Heart right ventricle (tissue), 16 donors: ENCODE data around the gene BCAP29. TPM values are rescaled to one million over a fixed set of nuclear protein-coding genes. Genes with fewer than 3 reads are reported as not detected.

ENCODE experiments used
- ATAC-seq, 8 donors: fragments of 200-7000 bp; cut with Tn5 transposase; one replicate each; pipeline ENCODE4 v1.9.1; 2020; ENCODE audit warnings: mild to moderate bottlenecking in 8 of 8, moderate library complexity in 8 of 8, moderate number of reproducible peaks in 1 of 8
- DNase-seq, 2 donors: peaks; one replicate each; pipeline ENCODE4 v3.0.0-alpha.2; 2020
- H3K27ac ChIP-seq, 10 donors: fragments of 200-600 bp; sonication (generic) in 2 of 10; one replicate each; pipeline versions ENCODE4 v1.5.0 to v1.8.0; 2020 to 2022; ENCODE audit warnings: mild to moderate bottlenecking in 3 of 10
- H3K27me3 ChIP-seq, 7 donors: fragments of 200-600 bp; one replicate each; pipeline ENCODE4 v1.8.0; 2021 to 2022; ENCODE audit warnings: mild to moderate bottlenecking in 2 of 7
- H3K36me3 ChIP-seq, 9 donors: fragments of 200-600 bp; sonication (generic) in 1 of 9; one replicate each; pipeline versions ENCODE4 v1.5.0 to v1.8.0; 2020 to 2022; ENCODE audit warnings: mild to moderate bottlenecking in 2 of 9
- H3K4me1 ChIP-seq, 9 donors: fragments of 200-600 bp; sonication (generic) in 1 of 9; one replicate each; pipeline versions ENCODE4 v1.5.0 to v1.8.0; 2020 to 2022; ENCODE audit warnings: mild to moderate bottlenecking in 4 of 9
- H3K4me3 ChIP-seq, 10 donors: fragments of 200-600 bp; sonication (generic) in 2 of 10; one replicate each; pipeline versions ENCODE4 v1.5.0 to v1.8.0; 2020 to 2022; ENCODE audit warnings: mild to moderate bottlenecking in 7 of 10, moderate library complexity in 2 of 10
- H3K9me3 ChIP-seq, 11 donors: fragments of 200-600 bp in 10 of 11; sonication (generic) in 2 of 11; one replicate each; pipeline versions ENCODE4 v1.5.0 to v1.8.0; 2013 to 2022; ENCODE audit warnings: mild to moderate bottlenecking in 2 of 11, control low read depth in 1 of 11, moderate library complexity in 1 of 11
- WGBS, 2 donors: extraction: QIAGEN DNeasy Blood & Tissue Kit; methylation state at CpG; one replicate each; pipeline ENCODE4 v1.1.7; 2013; ENCODE audit warnings: inconsistent platforms in 1 of 2; 5-methylcytosine and 5-hydroxymethylcytosine counted together
- intact Hi-C, 10 donors: fragments of 100-400 bp; cut with DNase I; formaldehyde crosslinking; loops; one replicate each; pipeline versions ENCODE4 v1.11.1 to v1.14.2; 2022
- polyA plus RNA-seq, 2 donors: library from polyadenylated mRNA; stranded (reverse); fragments of 200-250 nt; gene quantifications; one replicate each; pipeline ENCODE4 v1.2.3, GENCODE V29; 2013
- total RNA-seq, 10 donors: library from RNA; stranded (reverse); fragmentation: NEBNext Ultra II Directional in 3 of 10; extraction: Animal tissue kit (Norgen Biotek cat#: 25700) in 3 of 10; gene quantifications; one replicate each; pipeline versions ENCODE4 v1.2.1 to v1.2.4, GENCODE V29; 2021 to 2023
- TF ChIP-seq, protein P1 (sequence below), 9 donors: fragments of 200-600 bp; sonication (generic) in 2 of 9; IDR thresholded peaks; one replicate each; pipeline versions ENCODE4 v1.5.0 to v1.8.0; 2021 to 2022; ENCODE audit warnings: antibody characterized with exemption in 9 of 9, mild to moderate bottlenecking in 5 of 9, moderate library complexity in 1 of 9
- donor health status: Arrhythmogenic right ventricular cardiomyopathy.
- donor health status: ischemic (EF 13 %, LVEDD 7.1; RV severe dilation, severe dysfunction).
- donor health status: healthy with polysubstance abuse.
- donor health status: DM: no; HTN: yes; CAD: no.
- donor health status: DM: no; HTN: no; CAD: no.
- donor health status: ischemic (EF 25% LVEDD 6.9; RV normal size, moderate dysfunction).
- donor health status: ischemic (EF 25% LVEDD 5.7; RV mildly dilated, moderate dysfunction).
- donor health status: healthy.
- donor health status: DM: yes; HTN: yes; CAD: no.
- donor health status: Ischemic cardiomyopathy.
- donor health status: ischemic (EF 35%, LVEDD 5.7; RV mildly dilated, moderate dysfunction).
- donor health status: nonischemic (EF 11% LVEDD 7.7; RV severe dilation, severe dysfunction).
- donor health status: DM: yes; HTN: yes; CAD: no.
- donor health status: PGD.
- donor health status: ischemic (EF 29% LVEDD 5.4; RV normal size, mild dysfunction).
- donor health status: nonischemic (EF 23%, LVEDD 6.1; RV moderate dilation, normal function).

BCAP29 gene
- total and polyA plus RNA-seq, 12 donors = 62.7 to 141 (median 111) TPM

DNA sequence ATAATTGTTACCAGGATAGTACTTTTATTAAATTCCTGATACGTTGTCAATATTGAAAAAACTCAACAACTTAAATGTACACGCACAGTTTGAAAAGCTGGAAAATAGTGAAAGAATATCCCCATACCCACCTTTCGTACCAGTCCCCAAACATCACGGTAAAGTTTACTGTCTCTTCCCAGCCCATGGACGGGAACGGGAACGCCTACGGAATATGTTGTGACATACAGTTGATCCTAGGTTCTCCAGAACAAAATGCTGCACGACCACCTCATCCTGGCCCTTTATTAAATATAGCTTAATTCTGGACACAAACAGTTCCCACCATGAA, 527 bp upstream of the BCAP29 start:
- peak in 6 of 8 donors; percentile 4 to 51 (median 36) for ATAC-seq
- TF ChIP-seq, protein P1, sequence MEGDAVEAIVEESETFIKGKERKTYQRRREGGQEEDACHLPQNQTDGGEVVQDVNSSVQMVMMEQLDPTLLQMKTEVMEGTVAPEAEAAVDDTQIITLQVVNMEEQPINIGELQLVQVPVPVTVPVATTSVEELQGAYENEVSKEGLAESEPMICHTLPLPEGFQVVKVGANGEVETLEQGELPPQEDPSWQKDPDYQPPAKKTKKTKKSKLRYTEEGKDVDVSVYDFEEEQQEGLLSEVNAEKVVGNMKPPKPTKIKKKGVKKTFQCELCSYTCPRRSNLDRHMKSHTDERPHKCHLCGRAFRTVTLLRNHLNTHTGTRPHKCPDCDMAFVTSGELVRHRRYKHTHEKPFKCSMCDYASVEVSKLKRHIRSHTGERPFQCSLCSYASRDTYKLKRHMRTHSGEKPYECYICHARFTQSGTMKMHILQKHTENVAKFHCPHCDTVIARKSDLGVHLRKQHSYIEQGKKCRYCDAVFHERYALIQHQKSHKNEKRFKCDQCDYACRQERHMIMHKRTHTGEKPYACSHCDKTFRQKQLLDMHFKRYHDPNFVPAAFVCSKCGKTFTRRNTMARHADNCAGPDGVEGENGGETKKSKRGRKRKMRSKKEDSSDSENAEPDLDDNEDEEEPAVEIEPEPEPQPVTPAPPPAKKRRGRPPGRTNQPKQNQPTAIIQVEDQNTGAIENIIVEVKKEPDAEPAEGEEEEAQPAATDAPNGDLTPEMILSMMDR (IDR thresholded peaks at IDR 0.05) = no peak
- Histone ChIP-seq H3K9me3 (no peaks in the 10 kb centered on the region), H3K4me3 (peak overlapping the region; percentile 56 to 90 (median 74)), H3K36me3 (peaks cover 0 to 37% (median 5%) of the 10 kb centered on the region in 9 donors), H3K27me3 (no peaks in the 10 kb centered on the region), H3K4me1 (peaks cover 0 to 53% (median 31%) of the 10 kb centered on the region in 9 donors), H3K27ac (peak overlapping the region; percentile 95 to 99 (median 98))
- DNase-seq = no peak
- 1 to 2% methylated on average over 9 of the region's 9 CpGs for WGBS, 2 donors
- intact Hi-C loops = loop anchor here in 3 of 10 donors (2.0 to 10.0 kb wide), 2 partner anchors 15 to 115 kb away; no protein-coding TSS in a partner anchor

GRCh38 chr7:107580716-107581383, 804 bp downstream of the BCAP29 start:
- DNase-seq (no peak), ATAC-seq (no peak)
- TF ChIP-seq, protein P1 (IDR thresholded peaks at IDR 0.05) = no peak
- peaks cover 0 to 53% (median 31%) of the 10 kb centered on the region in 9 donors for H3K4me1 ChIP-seq
- no peaks in the 10 kb centered on the region for H3K9me3 ChIP-seq
- 18 to 22% methylated on average over 10 of the region's 10 CpGs for WGBS, 2 donors
- no peaks in the 10 kb centered on the region for H3K27me3 ChIP-seq
- H3K4me3 ChIP-seq = peak overlapping the region; percentile 56 to 90 (median 74)
- intact Hi-C loops = loop anchor here in 5 of 10 donors (2.0 to 10.0 kb wide), 11 partner anchors 14 to 386 kb away; partner anchors contain the start of genes GPR22 (in 2 of the 5) and CBLL1 (in 1 of the 5)
- H3K36me3 ChIP-seq = peaks cover 0 to 37% (median 10%) of the 10 kb centered on the region in 9 donors
- H3K27ac ChIP-seq = peak overlapping the region; percentile 95 to 99 (median 98)

DNA sequence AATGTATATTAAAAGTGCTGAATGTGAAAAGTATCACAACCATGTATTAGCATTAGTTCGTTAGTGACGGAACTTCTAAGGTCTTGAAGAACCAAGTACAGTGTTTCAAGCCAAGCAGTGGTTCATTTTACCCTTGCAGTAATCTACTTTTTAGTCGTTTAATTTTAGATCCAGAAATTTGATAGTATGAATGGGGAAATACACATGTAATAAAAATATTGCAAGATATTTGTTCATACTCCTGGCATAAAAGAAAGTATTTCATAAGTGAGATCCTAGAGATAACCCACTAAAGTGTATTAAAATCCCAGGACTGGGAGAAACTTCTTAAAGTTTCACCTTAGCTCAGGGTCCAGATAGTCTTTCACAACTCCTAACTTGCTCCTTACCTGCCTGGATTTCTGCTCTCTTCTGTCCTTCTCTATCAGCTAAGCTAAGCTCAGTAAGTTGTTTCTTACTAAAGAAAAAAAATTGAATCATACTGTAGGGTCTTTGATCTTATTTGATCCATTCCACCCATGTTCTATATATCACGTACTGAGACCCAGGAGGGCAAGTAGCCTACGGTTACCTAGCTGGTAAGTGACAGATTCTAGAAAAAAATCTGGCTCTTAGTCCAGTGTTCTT, 1.5 kb downstream of the BCAP29 start:
- H3K27me3 ChIP-seq = no peaks in the 10 kb centered on the region
- H3K27ac ChIP-seq = peak overlapping the region in 8 of 10 donors; percentile 96 to 99 (median 98)
- H3K4me3 ChIP-seq = peak overlapping the region; percentile 56 to 90 (median 74)
- ATAC-seq (no peak), DNase-seq (no peak)
- H3K9me3 ChIP-seq = no peaks in the 10 kb centered on the region
- peaks cover 0 to 58% (median 31%) of the 10 kb centered on the region in 9 donors for H3K4me1 ChIP-seq
- TF ChIP-seq, protein P1 (IDR thresholded peaks at IDR 0.05) = no peak
- intact Hi-C loops = loop anchor here in 5 of 10 donors (2.0 to 10.0 kb wide), 11 partner anchors 13 to 387 kb away; partner anchors contain the start of genes GPR22 (in 2 of the 5) and CBLL1 (in 1 of the 5)
- H3K36me3 ChIP-seq = peaks cover 0 to 38% (median 10%) of the 10 kb centered on the region in 9 donors
- 21 to 26% methylated on average over 5 of the region's 5 CpGs for WGBS, 2 donors

GRCh38 chr7:107582875-107583274, 2.8 kb downstream of the BCAP29 start:
- TF ChIP-seq, protein P1 (IDR thresholded peaks at IDR 0.05) = no peak
- Histone ChIP-seq H3K4me3 (peak overlapping the region in 5 of 10 donors; percentile 65 to 90 (median 86)), H3K27me3 (no peaks in the 10 kb centered on the region), H3K4me1 (peaks cover 0 to 58% (median 31%) of the 10 kb centered on the region in 9 donors), H3K36me3 (peaks cover 0 to 47% (median 10%) of the 10 kb centered on the region in 9 donors), H3K27ac (peak overlapping the region in 4 of 10 donors; percentile 28 to 99 (median 71)), H3K9me3 (no peaks in the 10 kb centered on the region)
- DNase-seq (no peak), ATAC-seq (no peak)
- 66% methylated on average over 2 of the region's 2 CpGs for WGBS, 2 donors
- intact Hi-C loops = loop anchor here in 5 of 10 donors (5.0 to 10.0 kb wide), 9 partner anchors 106 to 388 kb away; partner anchors contain the start of genes GPR22 (in 2 of the 5) and CBLL1 (in 1 of the 5)
